Breast epithelium (tissue), 4 donors: ENCODE results near the gene TMCO2. TPM values are rescaled to one million over a fixed set of nuclear protein-coding genes. Genes with fewer than 3 reads are reported as not detected.
A peak's percentile ranks its signal among the peaks of the same experiment; 100 is the strongest.

Source experiments
- DNase-seq, 2 donors: peaks; one replicate each; pipeline ENCODE4 v3.0.0-alpha.2; 2019; ENCODE audit warnings: low spot score in 2 of 2
- H3K27ac ChIP-seq, 2 donors: fragments of 200-600 bp; sonication (generic) in 1 of 2; one replicate each; pipeline ENCODE4 v1.5.1; 2016 to 2019; ENCODE audit warnings: mild to moderate bottlenecking in 1 of 2
- H3K27me3 ChIP-seq, 2 donors: fragments of 200-600 bp; sonication (generic) in 1 of 2; one replicate each; pipeline versions ENCODE4 v1.5.1 to v1.6.0; 2017 to 2019; ENCODE audit warnings: control low read depth in 1 of 2, mild to moderate bottlenecking in 1 of 2
- H3K36me3 ChIP-seq: fragments of 200-600 bp; one replicate; pipeline ENCODE4 v1.5.1; 2019
- H3K4me1 ChIP-seq, 2 donors: fragments of 200-600 bp; sonication (generic); one replicate each; pipeline ENCODE4 v1.5.1; 2016 to 2019; ENCODE audit warnings: control low read depth in 1 of 2
- H3K4me3 ChIP-seq, 3 donors: fragments of 200-600 bp; sonication (generic); 1 replicate in 2 of 3; 2 replicates in 1 of 3; pipeline ENCODE4 v1.5.1; 2016 to 2019; ENCODE audit warnings: mild to moderate bottlenecking in 3 of 3, moderate library complexity in 2 of 3
- H3K9me3 ChIP-seq, 2 donors: fragments of 200-600 bp; sonication (generic) in 1 of 2; one replicate each; pipeline ENCODE4 v1.5.1; 2016 to 2019; ENCODE audit warnings: control low read depth in 1 of 2
- CTCF ChIP-seq, 3 donors: fragments of 450-650 bp; IDR thresholded peaks; one replicate each; pipeline ENCODE4 v1.5.1; 2016 to 2017; ENCODE audit warnings: antibody characterized with exemption in 3 of 3, mild to moderate bottlenecking in 3 of 3, moderate library complexity in 3 of 3
- POLR2A ChIP-seq: fragments of 450-650 bp; IDR thresholded peaks from one replicate; pipeline ENCODE4 v1.6.1; 2016; ENCODE audit warnings: antibody characterized with exemption, mild to moderate bottlenecking, moderate library complexity
- POLR2AphosphoS5 ChIP-seq, 3 donors: sonication (generic); formaldehyde crosslinking; IDR thresholded peaks; one replicate each; pipeline ENCODE4 v1.6.1; 2017; ENCODE audit warnings: antibody characterized with exemption in 3 of 3
- intact Hi-C: fragments of 100-400 bp; cut with DNase I; formaldehyde crosslinking; loops from one replicate; pipeline ENCODE4 v1.15.1; 2023; ENCODE audit warnings: low total_unique reads
- total RNA-seq, 3 donors: library from RNA; depleted of rRNA; stranded (reverse); fragments of >200 nt; gene quantifications; one replicate each; pipeline ENCODE4 v1.1.0, GENCODE V29; 2016

The TMCO2 gene
- total RNA-seq, 3 donors from 2014 or later, result not detected

DNA sequence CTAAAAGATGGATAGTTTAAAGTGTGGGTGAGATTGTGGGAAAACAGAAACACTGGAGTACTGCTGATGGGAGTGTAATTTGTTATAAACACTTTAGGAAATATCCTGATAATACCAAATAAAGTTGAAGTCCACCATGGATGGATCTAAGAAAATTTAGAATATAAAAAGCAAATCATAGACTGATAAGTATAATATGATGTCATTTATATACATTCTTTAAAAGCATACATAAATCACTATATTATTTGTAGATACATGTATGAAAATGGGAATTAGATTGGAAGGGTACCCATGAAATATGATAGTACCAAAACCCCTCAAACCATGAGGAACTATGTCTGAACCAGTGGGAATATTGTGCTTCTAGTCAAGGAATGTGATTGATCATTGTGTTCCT is 18.2 kb downstream of the TMCO2 start:
- Histone ChIP-seq H3K27me3 (no peaks in the 10 kb centered on the region), H3K36me3 (peaks cover 8% of the 10 kb centered on the region), H3K4me3 (no peak overlapping the region), H3K4me1 (no peaks in the 10 kb centered on the region), H3K9me3 (no peaks in the 10 kb centered on the region), H3K27ac (no peak overlapping the region)
- DNase-seq, result no peak
- intact Hi-C loops, result no loop called here
- no peak for TF ChIP-seq POLR2AphosphoS5 (IDR thresholded peaks at IDR 0.05)
- TF ChIP-seq CTCF (IDR thresholded peaks at IDR 0.05), result no peak
- no peak for TF ChIP-seq POLR2A

DNA sequence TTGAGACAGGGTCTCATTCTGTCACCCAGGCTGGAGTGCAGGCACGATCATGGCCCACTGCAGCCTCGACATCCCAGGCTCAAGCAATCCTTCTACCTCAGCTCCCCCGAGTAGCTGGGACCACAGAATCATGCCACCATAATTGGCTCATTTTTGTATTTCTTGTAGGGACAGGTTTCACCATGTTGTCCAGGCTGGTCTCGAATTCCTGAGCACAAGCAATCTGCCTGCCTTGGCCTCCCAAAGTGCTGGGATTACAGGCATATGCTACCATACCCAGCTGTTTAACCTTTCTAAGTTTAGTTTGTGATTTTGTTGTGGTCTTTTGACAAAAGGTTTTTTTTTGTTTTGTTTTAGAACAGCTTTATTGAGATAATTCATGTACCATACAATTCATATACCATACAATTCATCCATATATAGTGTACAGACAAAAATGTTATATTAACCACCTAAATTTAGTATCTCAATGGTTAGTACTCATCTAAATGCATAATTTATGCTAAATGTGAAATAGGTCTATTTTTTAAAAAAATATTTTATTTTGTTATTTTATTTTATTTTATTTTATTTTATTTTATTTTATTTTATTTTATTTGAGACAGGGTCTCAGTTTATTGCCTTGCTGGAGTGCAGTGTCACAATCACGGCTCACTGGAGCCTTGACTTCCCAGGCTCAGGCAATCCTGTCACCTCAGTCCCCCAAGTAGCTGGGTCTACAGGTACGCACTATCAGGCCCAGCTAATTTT is 19.2 kb downstream of the TMCO2 start:
- no peaks in the 10 kb centered on the region for H3K27me3 ChIP-seq
- no peaks in the 10 kb centered on the region for H3K9me3 ChIP-seq
- DNase-seq, result no peak
- peak overlapping the region; percentile 63 to 66 for H3K27ac ChIP-seq
- TF ChIP-seq CTCF (IDR thresholded peaks at IDR 0.05) (no peak), POLR2A (no peak), POLR2AphosphoS5 (IDR thresholded peaks at IDR 0.05) (no peak)
- H3K4me1 ChIP-seq, result no peaks in the 10 kb centered on the region
- H3K36me3 ChIP-seq, result peaks cover 8% of the 10 kb centered on the region
- intact Hi-C loops, result no loop called here
- no peak overlapping the region for H3K4me3 ChIP-seq

GRCh38 chr1:40267767-40268187 is 20.0 kb downstream of the TMCO2 start:
- intact Hi-C loops, result no loop called here
- no peak for DNase-seq
- peaks cover 8% of the 10 kb centered on the region for H3K36me3 ChIP-seq
- no peaks in the 10 kb centered on the region for H3K27me3 ChIP-seq
- H3K4me1 ChIP-seq, result no peaks in the 10 kb centered on the region
- H3K9me3 ChIP-seq, result no peaks in the 10 kb centered on the region
- no peak overlapping the region for H3K4me3 ChIP-seq
- H3K27ac ChIP-seq, result peak overlapping the region; percentile 63 to 66
- no peak for TF ChIP-seq CTCF (IDR thresholded peaks at IDR 0.05)
- no peak for TF ChIP-seq POLR2A
- no peak for TF ChIP-seq POLR2AphosphoS5 (IDR thresholded peaks at IDR 0.05)

DNA sequence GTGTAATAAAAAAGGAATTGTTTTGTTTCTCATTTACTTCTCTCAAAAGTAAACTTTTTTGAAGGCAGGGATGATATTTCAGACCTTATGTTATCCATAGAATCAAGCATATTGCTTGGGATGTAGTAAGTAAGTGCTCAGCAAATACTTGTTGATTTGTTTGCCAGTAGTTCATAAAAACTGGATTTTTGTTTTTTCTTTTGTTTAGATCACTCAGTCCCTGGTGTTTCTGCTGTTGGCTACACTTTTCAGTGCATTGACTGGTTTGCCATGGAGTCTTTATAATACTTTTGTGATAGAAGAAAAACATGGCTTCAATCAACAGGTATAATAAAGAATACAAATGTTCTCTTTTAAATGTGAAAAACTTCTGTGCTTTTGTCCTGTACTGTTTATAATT is 20.5 kb downstream of the TMCO2 start:
- intact Hi-C loops, result no loop called here
- H3K27me3 ChIP-seq, result no peaks in the 10 kb centered on the region
- H3K4me3 ChIP-seq, result no peak overlapping the region
- DNase-seq, result no peak
- H3K4me1 ChIP-seq, result no peaks in the 10 kb centered on the region
- no peak for TF ChIP-seq POLR2A
- no peak for TF ChIP-seq POLR2AphosphoS5 (IDR thresholded peaks at IDR 0.05)
- TF ChIP-seq CTCF (IDR thresholded peaks at IDR 0.05), result no peak
- no peaks in the 10 kb centered on the region for H3K9me3 ChIP-seq
- peaks cover 8% of the 10 kb centered on the region for H3K36me3 ChIP-seq
- peak overlapping the region; percentile 63 to 66 for H3K27ac ChIP-seq

GRCh38 chr1:40270152-40270834 is 22.6 kb downstream of the TMCO2 start:
- no peak for DNase-seq
- Histone ChIP-seq H3K4me3 (no peak overlapping the region), H3K27me3 (no peaks in the 10 kb centered on the region), H3K9me3 (no peaks in the 10 kb centered on the region), H3K36me3 (peaks cover 8% of the 10 kb centered on the region), H3K27ac (no peak overlapping the region), H3K4me1 (no peaks in the 10 kb centered on the region)
- intact Hi-C loops, result no loop called here
- TF ChIP-seq POLR2A (no peak), CTCF (IDR thresholded peaks at IDR 0.05) (no peak), POLR2AphosphoS5 (IDR thresholded peaks at IDR 0.05) (no peak)
